Hematopoietic multipotent progenitor cell treated with erythropoietin and hydrocortisone succinate and interleukin-3 and kit ligand, for 8 days (in vitro differentiated cells): ENCODE measurements around the gene CA7.

ENCODE experiments used
- DNase-seq: peaks from one replicate; pipeline ENCODE4 v3.0.0-alpha.2; 2015

Gene CA7

DNA sequence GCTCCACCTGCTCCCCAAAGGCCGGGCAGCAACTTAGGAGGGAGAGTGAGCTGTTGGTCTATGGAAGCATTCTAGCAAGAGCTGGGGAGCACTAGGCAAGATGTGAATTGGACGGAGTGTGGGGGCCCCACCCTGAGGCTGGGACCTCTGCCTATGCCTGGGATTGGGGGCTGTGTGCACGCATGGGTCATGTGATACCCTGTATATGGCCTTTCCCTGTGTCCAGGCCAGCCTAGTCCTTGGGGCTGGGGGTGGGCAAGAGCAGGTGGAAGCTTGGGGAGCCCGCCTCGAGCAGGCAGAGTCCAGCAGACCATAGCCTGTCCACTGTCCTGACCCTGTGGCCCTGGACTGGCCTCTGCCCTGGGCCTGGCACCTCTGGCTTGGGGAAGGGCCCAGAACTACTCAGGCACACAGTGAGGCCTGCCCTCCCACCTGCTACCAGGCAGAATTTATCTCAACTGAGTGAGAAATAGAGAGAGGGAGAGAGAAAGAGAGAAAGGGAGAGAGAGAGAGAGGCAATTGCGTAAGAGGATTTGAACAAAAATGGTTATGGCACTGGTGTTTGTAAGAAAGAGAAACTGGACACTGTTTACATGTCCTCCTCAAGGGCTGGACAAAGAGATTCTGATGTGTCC lies 55.2 kb downstream of the CA7 start:
- peak; percentile 35 for DNase-seq

DNA sequence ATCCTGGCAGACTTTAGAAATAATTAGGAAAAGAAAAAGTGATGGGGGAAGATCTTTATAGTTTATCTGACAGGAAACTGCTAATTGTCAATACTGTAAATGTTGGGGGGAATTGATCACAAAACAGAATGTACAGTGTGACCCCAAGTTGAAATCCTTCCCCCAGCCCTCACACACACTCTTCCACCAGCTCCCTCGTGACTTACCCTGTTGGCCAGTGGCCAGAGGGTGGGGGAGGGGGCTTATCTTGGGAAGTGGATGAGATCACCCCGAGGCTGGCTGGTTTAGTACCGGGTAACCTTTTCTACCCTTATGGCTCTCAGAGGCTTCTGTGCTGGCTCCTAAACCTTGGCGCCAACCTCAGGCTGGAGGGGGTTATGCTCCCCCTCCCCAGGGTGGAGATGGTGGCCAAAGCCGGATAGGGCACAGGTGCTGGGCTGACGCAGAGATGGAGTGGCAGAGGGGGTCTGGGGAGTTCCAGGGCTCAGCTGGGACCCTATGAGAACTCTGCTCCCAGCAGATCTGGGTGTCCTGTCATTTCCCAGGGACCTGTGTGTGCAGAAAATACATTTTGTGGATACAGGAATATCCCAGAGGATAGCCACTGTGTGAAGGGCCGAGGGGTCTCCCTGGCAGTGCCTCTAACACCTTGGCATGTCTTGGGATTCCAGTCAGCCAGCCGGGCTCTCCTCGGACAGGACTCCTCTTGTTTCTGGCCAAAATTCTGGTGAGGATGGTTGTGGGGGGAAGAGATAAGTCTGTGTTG lies 55.9 kb downstream of the CA7 start:
- peak; percentile 91 for DNase-seq

DNA sequence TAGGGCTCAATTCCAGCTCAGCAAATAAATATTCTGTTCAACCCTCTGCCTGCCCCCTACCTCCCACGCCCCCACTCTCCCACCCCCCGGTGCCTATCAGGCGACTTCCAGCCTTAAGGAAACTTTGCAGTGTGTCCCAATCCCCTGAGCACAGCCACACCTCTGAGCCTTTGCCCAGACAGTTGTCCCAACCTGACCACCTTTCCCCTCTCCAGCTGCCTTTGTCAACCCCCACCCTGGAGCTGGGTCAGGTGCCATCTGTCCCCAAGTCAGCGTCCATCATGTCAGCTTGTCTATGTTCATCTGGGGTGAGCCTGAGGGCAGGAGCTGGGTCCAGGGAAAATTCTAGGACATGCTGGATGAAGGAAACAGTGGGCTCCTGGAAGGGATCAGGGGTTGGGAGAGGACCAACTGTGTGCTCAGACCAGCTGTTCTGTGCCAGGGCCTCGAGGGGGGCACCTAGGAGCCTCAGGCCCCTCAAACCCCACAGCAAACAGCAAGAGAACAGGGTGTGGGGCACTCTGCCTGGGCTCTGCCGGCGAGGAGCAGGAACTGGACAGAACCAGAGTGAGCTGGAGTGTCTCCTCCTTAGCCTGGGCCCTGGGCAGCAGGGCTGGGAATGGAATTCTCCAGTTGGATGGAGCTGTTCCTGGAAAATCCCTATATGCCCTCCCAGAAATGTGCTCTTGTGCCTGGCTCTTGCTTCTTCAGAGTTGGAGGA lies 56.7 kb downstream of the CA7 start:
- no peak for DNase-seq

DNA sequence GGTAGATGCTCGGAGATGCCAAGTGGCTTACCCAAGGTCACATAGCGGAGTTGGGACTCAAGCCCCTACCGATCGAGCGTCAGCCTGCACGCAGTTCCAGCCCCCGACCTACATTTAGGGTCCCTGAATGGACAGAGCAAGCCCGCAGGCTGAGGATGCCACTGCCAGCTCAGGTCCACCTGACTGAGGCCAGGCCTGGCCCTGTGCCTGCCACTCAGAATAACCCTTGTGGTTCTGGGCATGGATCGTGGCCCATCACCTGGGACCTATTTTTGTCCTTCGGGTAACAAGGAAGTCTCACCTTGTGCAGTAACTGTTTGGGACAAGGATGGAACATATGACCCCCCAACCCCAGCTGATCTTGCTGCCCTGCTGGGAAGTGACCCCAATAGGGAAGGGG lies 57.4 kb downstream of the CA7 start:
- DNase-seq, result no peak

DNA sequence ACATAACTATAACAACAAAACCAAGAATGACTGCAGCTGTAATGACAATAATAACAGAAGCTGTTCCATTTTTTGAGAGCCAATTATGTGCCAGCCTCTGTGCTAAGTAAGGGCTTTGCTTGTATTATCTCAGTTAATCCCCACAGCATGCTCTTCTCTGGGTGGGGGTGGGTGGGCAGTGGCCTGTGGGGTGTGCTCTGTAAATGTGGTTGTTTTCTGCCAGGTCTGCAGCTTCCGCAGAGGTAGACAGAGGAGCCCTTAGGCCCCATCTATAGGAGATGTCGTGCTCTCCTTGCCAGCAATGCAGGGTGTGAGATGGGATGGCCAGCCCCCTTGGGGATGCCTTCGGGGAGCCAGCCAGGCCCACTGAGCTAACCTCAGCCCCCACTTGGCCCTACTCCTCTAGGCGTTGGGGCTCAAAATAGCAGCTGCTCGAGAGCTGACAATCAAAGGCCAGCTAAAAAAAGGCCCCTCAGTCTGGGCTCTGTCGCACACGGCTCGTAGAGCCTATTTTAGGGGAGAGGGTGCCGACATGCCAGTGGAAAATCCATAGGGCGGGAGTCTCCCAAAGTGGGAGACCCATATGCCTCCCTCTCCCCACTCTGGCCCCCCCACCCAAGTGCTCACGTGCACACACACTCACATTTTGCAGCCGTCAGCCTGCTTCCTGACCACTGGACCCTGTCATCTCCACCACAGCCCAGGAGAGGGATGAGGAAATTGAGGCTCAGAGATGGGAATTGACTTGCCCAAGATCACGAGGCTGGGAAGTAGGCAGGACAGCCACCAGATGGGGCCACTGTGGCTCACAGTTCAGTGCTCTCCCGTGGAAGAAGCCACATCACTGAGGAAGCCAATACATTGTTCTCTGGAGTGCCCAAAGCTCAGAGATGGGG lies 58.7 kb downstream of the CA7 start:
- peak; percentile 43 for DNase-seq
